Epithelial cell of proximal tubule (primary cell): Measurements from ENCODE around the gene NOTCH3. TPM values are rescaled to one million over a fixed set of nuclear protein-coding genes. Genes with fewer than 3 reads are reported as not detected.

Experiments used
- DNase-seq: peaks from one replicate; pipeline ENCODE4 v3.0.0-alpha.2; 2011; ENCODE audit warnings: low read depth
- H3K4me3 ChIP-seq: 2 replicates; pipeline ENCODE4 v1.5.1; 2011; ENCODE audit warnings: low read depth, mild to moderate bottlenecking, low read length
- CTCF ChIP-seq: conservative IDR thresholded peaks from 2 replicates; pipeline ENCODE4 v1.5.1; 2012; ENCODE audit warnings: low read depth, mild to moderate bottlenecking, low read length
- total RNA-seq: library from RNA; depleted of rRNA; stranded (reverse); fragments of >200 nt; gene quantifications from 2 replicates; pipeline ENCODE4 v1.2.3, GENCODE V29; 2015

NOTCH3 gene
- total RNA-seq, 1 donor from 2014 or later, result 19.6 TPM

GRCh38 chr19:15241259-15241910 lies 40.6 kb upstream of the NOTCH3 start:
- H3K4me3 ChIP-seq, result no peak overlapping the region
- DNase-seq, result no peak
- no peak for TF ChIP-seq CTCF

- no peak overlapping the region for H3K4me3 ChIP-seq
- DNase-seq, result no peak
These were observed 39.7 kb upstream of the NOTCH3 start for GRCh38 chr19:15240515-15240914.

GRCh38 chr19:15239337-15239949 lies 38.6 kb upstream of the NOTCH3 start:
- no peak for TF ChIP-seq CTCF
- no peak for DNase-seq

More at GRCh38 chr19:15240515-15240914, 39.7 kb upstream of the NOTCH3 start:
- no peak for TF ChIP-seq CTCF

GRCh38 chr19:15238639-15239155 lies 37.9 kb upstream of the NOTCH3 start:
- no peak for TF ChIP-seq CTCF
- no peak overlapping the region for H3K4me3 ChIP-seq
- no peak for DNase-seq

More at GRCh38 chr19:15239337-15239949, 38.6 kb upstream of the NOTCH3 start:
- H3K4me3 ChIP-seq, result no peak overlapping the region

GRCh38 chr19:15237759-15238638 lies 37.2 kb upstream of the NOTCH3 start:
- no peak for DNase-seq
- H3K4me3 ChIP-seq, result no peak overlapping the region
- TF ChIP-seq CTCF, result no peak

- H3K4me3 ChIP-seq, result no peak overlapping the region
- no peak for DNase-seq
- TF ChIP-seq CTCF, result no peak
These were observed 36.1 kb upstream of the NOTCH3 start for GRCh38 chr19:15236886-15237285.
